Endothelial cell of umbilical vein (primary cell): ENCODE data around the gene MYLK2. TPM values are rescaled to one million over a fixed set of nuclear protein-coding genes. Genes with fewer than 3 reads are reported as not detected.

ENCODE experiments used
- BruUV-seq: library from RNA; stranded (reverse); fragments of 400-500 nt; replicated peaks from 2 replicates; lab custom pipeline; 2021; lab: Mats Ljungman, UMichigan
- CTCF ChIA-PET: fragments of 300-600, 350-600 bp; sonication (Branson Sonifier 250); formaldehyde crosslinking; loops from one replicate; lab custom pipeline; 2021; ENCODE audit warnings: antibody characterized with exemption, inconsistent platforms; lab: Charles Lee
- POLR2A ChIA-PET: fragments of 300-600, 350-600 bp; sonication (Branson Sonifier 250); formaldehyde crosslinking; loops from one replicate; lab custom pipeline; 2021; ENCODE audit warnings: antibody characterized with exemption, inconsistent platforms; lab: Charles Lee
- DNase-seq: peaks from one replicate; pipeline ENCODE4 v3.0.0-alpha.2; 2011; ENCODE audit warnings: low read depth, low spot score
- FAIRE-seq: peaks from 2 replicates; lab custom pipeline; 2011; peaks lifted over from hg19 to GRCh38; lab: Jason Lieb, UNC
- H2AFZ ChIP-seq: 2 replicates; pipeline ENCODE4 v1.6.0; 2012; ENCODE audit warnings: low read depth, low read length, control low read depth, inconsistent platforms
- H3K27ac ChIP-seq: 2 replicates; pipeline ENCODE4 v1.5.1; 2011; ENCODE audit warnings: low read depth, mild to moderate bottlenecking, control low read depth, low read length, moderate library complexity; ENCODE audit not compliant: insufficient read depth
- H3K27me3 ChIP-seq, 2 experiments: 2 replicates each; pipeline versions ENCODE4 v1.6.0 to v1.6.1; 2011; ENCODE audit warnings: low read length in 2 of 2, mixed read lengths in 1 of 2; ENCODE audit not compliant: control insufficient read depth in 2 of 2, insufficient read depth in 2 of 2
- H3K36me3 ChIP-seq, 2 experiments: 2 replicates in 1 of 2; 3 replicates in 1 of 2; pipeline ENCODE4 v1.5.1; 2011; ENCODE audit warnings: low read length in 2 of 2, mild to moderate bottlenecking in 1 of 2, moderate library complexity in 1 of 2; ENCODE audit not compliant: control insufficient read depth in 2 of 2, insufficient read depth in 2 of 2; ENCODE audit errors: extremely low read depth in 1 of 2
- H3K4me1 ChIP-seq: 3 replicates; pipeline ENCODE4 v1.5.1; 2011; ENCODE audit warnings: mild to moderate bottlenecking, low read length; ENCODE audit not compliant: control insufficient read depth, insufficient read depth; ENCODE audit errors: extremely low read depth
- H3K4me2 ChIP-seq: 2 replicates; pipeline ENCODE4 v1.6.1; 2011; ENCODE audit warnings: low read length, control low read depth, mixed read lengths; ENCODE audit not compliant: insufficient read depth
- H3K4me3 ChIP-seq, 3 experiments: fragments of 200-600 bp in 1 of 3; sonication (generic), shearing (Covaris generic) in 1 of 3; replicated peaks in 1 of 3; 2 replicates each; pipeline ENCODE4 v1.5.1; 2011 to 2016; ENCODE audit warnings: control low read depth in 3 of 3, low read length in 3 of 3, mild to moderate bottlenecking in 2 of 3, inconsistent platforms in 1 of 3, low read depth in 1 of 3, moderate library complexity in 1 of 3; ENCODE audit not compliant: insufficient read depth in 1 of 3
- H3K79me2 ChIP-seq: 2 replicates; pipeline ENCODE4 v1.6.0; 2012; ENCODE audit warnings: low read length, inconsistent platforms; ENCODE audit not compliant: control insufficient read depth, insufficient read depth
- H3K9ac ChIP-seq: replicated peaks from 2 replicates; pipeline ENCODE3; 2011; ENCODE audit warnings: low read length, control low read depth; ENCODE audit not compliant: insufficient read depth; ENCODE audit errors: extremely low read depth
- H3K9me1 ChIP-seq: replicated peaks from 3 replicates; pipeline ENCODE4 v1.6.0; 2011; ENCODE audit warnings: mild to moderate bottlenecking, low read length; ENCODE audit not compliant: control insufficient read depth, insufficient read depth; ENCODE audit errors: extremely low read depth
- H3K9me3 ChIP-seq: replicated peaks from 2 replicates; pipeline ENCODE4 v1.5.1; 2012; ENCODE audit warnings: low read length, inconsistent platforms; ENCODE audit not compliant: control insufficient read depth, insufficient read depth
- H4K20me1 ChIP-seq: replicated peaks from 2 replicates; pipeline ENCODE3; 2011; ENCODE audit warnings: mild to moderate bottlenecking, low read length; ENCODE audit not compliant: control insufficient read depth, insufficient read depth; ENCODE audit errors: extremely low read depth
- CTCF ChIP-seq, 2 donors: IDR thresholded peaks; 1 replicate in 1 of 2; 2 replicates in 1 of 2; pipeline ENCODE4 v1.5.1; 2011; ENCODE audit warnings: low read length in 2 of 2, mild to moderate bottlenecking in 2 of 2, moderate library complexity in 2 of 2, control low read depth in 1 of 2, inconsistent platforms in 1 of 2, low read depth in 1 of 2; ENCODE audit not compliant: insufficient read depth in 1 of 2; ENCODE audit errors: extremely low read depth in 1 of 2
- EZH2 ChIP-seq: IDR thresholded peaks from 2 replicates; pipeline ENCODE4 v1.6.1; 2012; ENCODE audit warnings: borderline replicate concordance, low read depth, mild to moderate bottlenecking, moderate library complexity, low read length, inconsistent platforms; ENCODE audit not compliant: severe bottlenecking
- FOS ChIP-seq: IDR thresholded peaks from 2 replicates; pipeline ENCODE4 v1.6.1; 2011; ENCODE audit warnings: mild to moderate bottlenecking, low read length, moderate library complexity, borderline replicate concordance; ENCODE audit not compliant: insufficient read depth
- GATA2 ChIP-seq: IDR thresholded peaks from 2 replicates; pipeline ENCODE4 v1.7.0; 2011; ENCODE audit warnings: low read depth, mild to moderate bottlenecking, moderate library complexity, mixed read lengths, low read length; ENCODE audit not compliant: insufficient read length, insufficient read depth
- JUN ChIP-seq: IDR thresholded peaks from 2 replicates; pipeline ENCODE4 v1.6.1; 2011; ENCODE audit warnings: borderline replicate concordance, low read depth; ENCODE audit not compliant: insufficient read length, insufficient read depth
- MAX ChIP-seq: IDR thresholded peaks from 2 replicates; pipeline ENCODE4 v1.6.1; 2011; ENCODE audit not compliant: insufficient read depth, insufficient read length
- MYC ChIP-seq: IDR thresholded peaks from one replicate; pipeline ENCODE4 v1.6.1; 2011; ENCODE audit warnings: mild to moderate bottlenecking, low read depth, low read length
- POLR2A ChIP-seq: IDR thresholded peaks from 2 replicates; pipeline ENCODE4 v1.6.1; 2012; ENCODE audit warnings: low read depth, mild to moderate bottlenecking, control low read depth, low read length
- POLR2AphosphoS5 ChIP-seq: IDR thresholded peaks from 2 replicates; pipeline ENCODE4 v1.6.1; 2012; ENCODE audit warnings: low read depth, mild to moderate bottlenecking, control low read depth, low read length, moderate library complexity; ENCODE audit not compliant: insufficient read depth
- dilution Hi-C: fragments of 300-500 bp; cut with MboI; formaldehyde crosslinking; loops from one replicate; pipeline ENCODE4 v1.15.0; 2019; ENCODE audit warnings: low sequenced_read_pairs; ENCODE audit not compliant: extremely low pct_ligation_motif_present
- intact Hi-C: fragments of 100-400 bp; cut with micrococcal nuclease; formaldehyde crosslinking; loops from one replicate; pipeline ENCODE4 v1.10.0; 2022
- polyA plus RNA-seq, 4 experiments: library from polyadenylated mRNA; depleted of rRNA in 3 of 4; stranded (reverse) in 3 of 4; unstranded in 1 of 4; fragments of >200 nt; gene quantifications; 2 replicates each; pipeline versions ENCODE4 v1.2.1 to v1.2.3, GENCODE V29; 2011 to 2012; ENCODE audit warnings: missing spikeins in 1 of 4
- total RNA-seq: library from RNA; stranded (reverse); gene quantifications from 2 replicates; pipeline ENCODE4 v1.2.3, GENCODE V29; 2021

The MYLK2 gene
- total and polyA plus RNA-seq, 2 donors (not counting 3 experiments of a cell fraction or from before 2014, with no cell fraction given) = 2.6 to 2.7 TPM

- Histone ChIP-seq H3K9me3 (no peaks in the 10 kb centered on the region), H3K27ac (no peak overlapping the region), H2AFZ (no peak overlapping the region), H4K20me1 (no peaks in the 10 kb centered on the region), H3K36me3 (no peaks in the 10 kb centered on the region), H3K79me2 (no peaks in the 10 kb centered on the region), H3K4me3 (no peak overlapping the region), H3K27me3 (no peaks in the 10 kb centered on the region), H3K4me2 (no peak overlapping the region), H3K4me1 (peaks cover 22% of the 10 kb centered on the region), H3K9ac (no peak overlapping the region), H3K9me1 (no peaks in the 10 kb centered on the region)
- CTCF ChIA-PET = interaction anchor here (25.3 kb wide), 1 partner anchor 18 kb away, joined by 619 read pairs; the partner anchor contains the start of gene FOXS1
- intact Hi-C loops (no loop called here), dilution Hi-C loops (no loop called here)
- TF ChIP-seq POLR2AphosphoS5 = no peak
- no peak for TF ChIP-seq CTCF (IDR thresholded peaks at IDR 0.05; ENCODE audit: extremely low read depth in 1 of 2, insufficient read depth in 1 of 2, low read depth in 1 of 2, low read length in 2 of 2)
- TF ChIP-seq EZH2 = no peak
- TF ChIP-seq MYC = no peak
- TF ChIP-seq GATA2 = no peak
- no peak for TF ChIP-seq MAX
- TF ChIP-seq FOS = no peak
- no peak for TF ChIP-seq POLR2A
- no peak for TF ChIP-seq JUN
- POLR2A ChIA-PET = no interaction called here
- DNase-seq = no peak
- no peak for FAIRE-seq
- no TSS peak for BruUV-seq
These were observed 12.7 kb downstream of the MYLK2 start for GRCh38 chr20:31831771-31832306.
